ENCODE measurements around the gene POPDC3.
"Not testable (repeated sequence)": the region's sequence is repeated elsewhere in the genome, so short reads cannot be mapped to it uniquely, and the experiment has no call there.

The POPDC3 gene

GRCh38 chr6:105179244-105180065 is at the start of gene POPDC3:
Gene POPDC3, minus strand, starts transcription at chr6:105180014. Its CDS starts 18,105 bp downstream, at chr6:105161909.
- peak; percentile 78 for DNase-seq (ENCODE audit: low spot score)

DNA sequence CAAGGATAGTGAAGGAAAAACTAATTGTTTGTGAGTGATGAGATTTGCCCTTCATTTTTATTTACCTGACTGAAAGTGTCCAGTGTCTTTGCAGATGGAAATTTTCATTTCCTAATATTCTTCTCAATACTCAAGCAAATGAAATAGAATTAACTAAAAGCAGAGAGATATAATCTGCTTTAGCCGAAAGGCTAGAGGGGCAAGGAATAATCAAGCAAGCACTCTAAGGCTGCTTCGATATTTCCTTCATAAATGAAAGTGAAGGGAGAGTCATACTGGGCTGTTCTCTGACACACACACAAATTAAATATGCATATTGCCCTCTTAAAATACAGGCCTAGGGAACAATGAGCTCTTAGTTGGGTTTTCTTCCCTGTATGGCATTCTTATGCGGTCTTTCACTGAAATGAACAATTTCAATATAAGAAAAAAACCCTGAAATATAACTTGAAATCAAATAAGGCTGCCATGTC is 47.5 kb upstream of the POPDC3 start:
- no peak for DNase-seq (ENCODE audit: low spot score)

GRCh38 chr6:105226598-105227294 is 46.9 kb upstream of the POPDC3 start:
- DNase-seq (ENCODE audit: low spot score) = no peak

- no peak for DNase-seq (ENCODE audit: low spot score)
Measured at GRCh38 chr6:105223242-105223641, 43.4 kb upstream of the POPDC3 start.

- not testable (repeated sequence) for DNase-seq (ENCODE audit: low spot score)
Measured at GRCh38 chr6:105221219-105221618, 41.4 kb upstream of the POPDC3 start.

- no peak for DNase-seq (ENCODE audit: low spot score)
Measured at GRCh38 chr6:105220186-105220585, 40.4 kb upstream of the POPDC3 start.

DNA sequence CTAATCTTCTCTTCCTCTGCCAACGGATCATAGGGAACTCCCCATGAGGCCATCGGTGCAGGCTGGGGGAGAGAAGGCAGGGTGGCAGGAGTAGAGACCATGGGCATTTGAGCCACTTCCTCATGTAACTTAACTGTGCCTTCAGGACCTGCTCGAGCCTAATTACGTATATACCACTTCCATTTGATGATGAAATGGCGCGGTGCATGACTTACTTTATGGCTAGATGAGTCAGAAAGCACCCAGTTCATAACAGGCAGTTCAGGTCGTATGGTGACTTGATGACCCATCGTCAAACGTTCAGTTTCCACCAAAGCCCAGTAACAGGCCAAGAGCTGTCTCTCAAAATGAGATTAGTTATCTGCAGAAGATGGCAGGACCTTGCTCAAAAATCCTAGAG is 39.4 kb upstream of the POPDC3 start:
- not testable (repeated sequence) for DNase-seq (ENCODE audit: low spot score)

GRCh38 chr6:105215506-105215905 is 35.7 kb upstream of the POPDC3 start:
- no peak for DNase-seq (ENCODE audit: low spot score)

- DNase-seq (ENCODE audit: low spot score) = no peak
Measured at GRCh38 chr6:105214668-105215067, 34.9 kb upstream of the POPDC3 start.

GRCh38 chr6:105213272-105213671 is 33.5 kb upstream of the POPDC3 start:
- no peak for DNase-seq (ENCODE audit: low spot score)

GRCh38 chr6:105212587-105212986 is 32.8 kb upstream of the POPDC3 start:
- no peak for DNase-seq (ENCODE audit: low spot score)

- DNase-seq (ENCODE audit: low spot score) = no peak
Measured at GRCh38 chr6:105211831-105212230, 32.0 kb upstream of the POPDC3 start.

DNA sequence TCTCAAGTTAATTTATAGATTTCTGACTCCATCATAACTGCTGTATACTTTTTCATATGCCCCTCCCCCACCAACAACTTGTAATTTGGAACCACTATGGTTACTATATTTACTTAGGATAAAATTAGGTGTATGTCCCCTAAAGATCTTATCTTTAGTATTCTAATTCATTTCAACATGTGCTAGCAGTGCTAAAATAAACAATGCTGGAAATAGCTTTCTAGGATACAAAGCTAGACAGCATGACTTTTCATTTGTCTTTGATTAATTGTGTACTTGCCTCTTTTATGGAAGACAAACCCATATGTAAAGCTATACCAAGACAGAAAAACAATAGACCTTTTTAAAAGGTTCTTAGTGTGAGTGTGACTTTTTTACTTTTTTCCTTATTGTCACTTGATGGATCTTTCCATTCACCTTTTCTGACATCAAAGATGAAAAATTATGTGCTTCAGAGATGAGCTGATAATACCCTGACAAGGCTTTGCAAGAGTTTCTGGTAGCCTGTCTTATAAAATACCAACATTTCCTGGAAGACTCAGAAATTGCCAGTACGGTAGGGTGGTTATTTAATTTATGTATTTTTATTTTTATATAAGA is 31.2 kb upstream of the POPDC3 start:
- no peak for DNase-seq (ENCODE audit: low spot score)

- DNase-seq (ENCODE audit: low spot score) = no peak
Measured at GRCh38 chr6:105209950-105210706, 30.3 kb upstream of the POPDC3 start.

DNA sequence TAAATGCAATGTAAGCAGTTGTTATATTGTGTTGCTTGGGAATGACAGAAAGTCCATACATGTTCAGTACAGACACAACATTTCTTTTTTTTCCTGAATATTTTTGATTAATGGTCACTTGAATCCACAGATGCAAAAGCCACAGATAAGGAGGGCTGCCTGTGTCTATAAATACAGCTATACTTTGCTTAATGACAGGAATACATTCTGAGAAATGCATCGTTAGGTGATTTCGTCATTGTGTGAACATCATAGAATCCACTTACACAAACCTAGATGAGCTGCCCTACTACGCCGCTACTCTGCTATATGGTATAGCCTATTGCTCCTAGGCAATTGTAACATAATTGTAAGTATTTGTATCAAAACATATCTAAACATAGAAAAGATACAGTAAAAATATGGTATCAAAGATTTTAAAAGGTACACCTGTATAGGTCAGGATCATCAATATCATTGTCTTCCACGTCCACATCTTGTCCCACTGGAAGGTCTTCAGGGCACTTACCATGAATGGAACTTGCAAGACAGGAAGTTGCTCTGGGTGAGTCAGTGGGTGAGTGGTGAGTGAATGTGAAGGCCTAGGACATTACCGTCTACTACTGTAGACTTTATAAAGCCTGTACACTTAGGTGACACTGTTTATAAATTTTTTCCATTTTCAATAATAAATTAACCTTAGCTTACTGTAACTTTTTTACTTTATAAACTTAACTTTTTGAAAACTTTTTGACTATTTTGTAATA is 27.9 kb upstream of the POPDC3 start:
- no peak for DNase-seq (ENCODE audit: low spot score)

GRCh38 chr6:105204768-105205167 is 25.0 kb upstream of the POPDC3 start:
- no peak for DNase-seq (ENCODE audit: low spot score)

DNA sequence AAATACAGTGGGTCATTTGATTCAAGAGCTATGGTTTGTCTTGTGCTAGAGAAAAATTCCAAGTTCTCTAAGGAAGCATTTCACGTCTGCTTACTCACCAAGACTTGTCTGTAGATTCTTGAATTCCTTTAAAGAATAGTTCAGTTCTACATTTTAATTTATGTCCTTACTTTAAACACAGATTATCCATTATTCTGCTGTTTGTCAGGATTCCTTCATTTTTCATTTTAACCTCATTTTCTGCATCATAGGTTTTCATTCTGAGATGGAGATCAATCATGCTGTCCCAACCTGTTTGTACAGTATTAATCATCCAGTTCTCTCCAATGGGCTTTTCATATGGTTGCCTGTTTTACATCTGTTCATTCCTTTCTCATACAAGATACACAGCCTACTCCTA is 24.5 kb upstream of the POPDC3 start:
- no peak for DNase-seq (ENCODE audit: low spot score)

DNA sequence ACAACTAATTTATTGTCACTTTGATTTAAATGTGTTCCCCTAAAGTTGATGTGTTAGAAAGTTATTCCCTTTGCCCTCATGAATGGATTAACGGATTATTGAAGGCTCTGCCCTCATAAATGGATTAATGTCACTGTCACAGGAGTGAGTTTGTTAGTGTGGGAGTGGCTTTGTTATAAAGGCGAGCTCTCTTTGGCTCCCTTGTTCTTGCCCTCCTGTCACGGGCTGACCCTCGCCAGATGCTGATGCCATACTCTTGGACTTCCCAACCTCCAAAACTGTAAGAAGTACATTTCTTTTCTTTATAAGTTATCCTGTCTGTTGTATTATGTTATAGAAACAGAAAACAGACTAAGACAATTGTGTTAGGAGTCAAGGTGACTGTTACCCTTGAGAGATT is 22.7 kb upstream of the POPDC3 start:
- no peak for DNase-seq (ENCODE audit: low spot score)

DNA sequence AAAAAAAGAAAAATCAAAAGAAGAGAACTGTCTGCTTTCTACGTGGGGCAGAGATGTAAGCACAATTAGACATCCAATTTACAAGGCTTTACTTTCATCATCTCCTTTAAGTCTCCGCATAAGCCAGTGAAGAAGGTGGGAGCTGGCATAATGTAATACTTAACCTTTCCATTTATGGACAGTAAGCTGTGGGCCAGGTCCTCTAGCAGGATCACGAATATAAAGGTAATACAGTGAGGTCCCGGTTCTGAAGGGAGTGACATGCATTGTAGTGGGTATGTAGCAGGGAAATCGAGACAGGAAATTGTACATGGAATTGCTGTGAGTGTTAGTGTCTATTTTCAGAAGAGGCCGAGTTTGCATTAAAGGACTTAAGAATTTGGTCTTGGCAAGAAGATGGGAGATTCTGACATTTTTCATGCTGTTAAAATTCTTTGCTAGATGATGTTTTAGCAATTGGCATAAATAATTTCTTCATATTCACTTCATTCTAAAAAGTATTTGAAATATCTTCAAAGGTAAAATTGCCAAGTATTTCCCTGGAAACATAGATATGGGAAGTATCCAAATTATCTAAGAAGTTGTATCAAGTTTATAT is 20.4 kb upstream of the POPDC3 start:
- no peak for DNase-seq (ENCODE audit: low spot score)

- no peak for DNase-seq (ENCODE audit: low spot score)
Measured at GRCh38 chr6:105199711-105200110, 19.9 kb upstream of the POPDC3 start.

DNA sequence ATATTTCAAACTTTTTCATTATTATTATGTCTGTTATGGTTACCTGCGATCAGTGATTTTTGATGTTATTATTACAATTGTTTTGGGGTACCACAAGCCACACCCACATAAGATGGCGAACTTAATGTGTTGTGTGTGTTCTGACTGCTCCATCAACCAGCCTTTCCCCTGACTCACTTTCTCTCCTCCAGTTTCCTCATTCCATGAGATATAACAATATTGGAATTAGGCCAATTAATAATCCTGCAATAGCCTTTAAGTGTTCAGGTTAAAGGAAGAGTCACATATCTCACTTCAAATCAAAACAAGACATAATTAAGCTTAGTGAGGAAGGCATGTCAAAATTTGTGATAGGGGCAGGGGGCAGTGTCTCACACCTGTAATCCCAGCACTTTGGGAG is 16.3 kb upstream of the POPDC3 start:
- no peak for DNase-seq (ENCODE audit: low spot score)
